NCI-H2196 treated with DMSO at 0.1 percent for 48 hours (cell line): ENCODE results near the gene HECTD1.
"Not testable (repeated sequence)": the region's sequence is repeated elsewhere in the genome, so short reads cannot be mapped to it uniquely, and the experiment has no call there.

ENCODE experiments used
- DNase-seq: peaks from one replicate; lab custom pipeline; 2025; ENCODE audit not compliant: unreplicated experiment; lab: John Stamatoyannopoulos, UW

Gene HECTD1

DNA sequence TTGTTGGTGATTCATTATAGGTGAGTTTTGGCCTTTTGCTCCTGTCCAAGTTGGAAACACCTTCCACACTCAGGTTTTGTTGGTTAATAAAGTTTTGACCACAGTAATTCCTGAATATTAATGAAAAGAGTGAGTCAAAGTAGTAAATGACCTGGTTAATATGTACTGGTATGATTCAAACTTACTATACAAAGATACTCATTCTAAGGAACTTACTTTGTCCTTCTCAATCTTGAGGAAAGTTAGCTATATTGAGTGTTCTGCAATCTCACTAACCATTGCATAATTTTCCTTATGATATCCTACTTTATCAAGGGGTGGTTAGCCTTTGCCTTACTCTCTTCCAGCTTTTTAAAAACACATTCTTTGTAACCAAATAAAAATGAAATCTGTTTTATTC is 20.9 kb upstream of the HECTD1 start:
- DNase-seq, result no peak

DNA sequence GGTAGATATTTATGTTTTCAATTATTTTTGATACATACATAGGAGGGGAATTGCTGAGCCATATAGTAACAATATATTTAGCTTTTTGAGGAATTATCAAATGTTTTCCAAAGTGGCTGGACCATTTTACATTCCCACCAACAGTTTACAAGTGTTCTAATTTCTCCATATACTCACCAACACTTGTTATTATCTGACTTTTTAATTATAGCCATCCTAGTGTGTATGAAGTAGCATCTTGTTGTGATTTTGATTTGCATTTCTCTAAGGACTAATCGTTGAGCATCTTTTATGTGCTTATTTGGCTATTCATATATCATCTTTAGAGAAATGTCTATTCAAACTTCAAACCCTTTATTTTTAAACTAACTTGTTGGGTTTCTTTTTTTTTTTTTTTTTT is 17.2 kb upstream of the HECTD1 start:
- DNase-seq, result no peak

DNA sequence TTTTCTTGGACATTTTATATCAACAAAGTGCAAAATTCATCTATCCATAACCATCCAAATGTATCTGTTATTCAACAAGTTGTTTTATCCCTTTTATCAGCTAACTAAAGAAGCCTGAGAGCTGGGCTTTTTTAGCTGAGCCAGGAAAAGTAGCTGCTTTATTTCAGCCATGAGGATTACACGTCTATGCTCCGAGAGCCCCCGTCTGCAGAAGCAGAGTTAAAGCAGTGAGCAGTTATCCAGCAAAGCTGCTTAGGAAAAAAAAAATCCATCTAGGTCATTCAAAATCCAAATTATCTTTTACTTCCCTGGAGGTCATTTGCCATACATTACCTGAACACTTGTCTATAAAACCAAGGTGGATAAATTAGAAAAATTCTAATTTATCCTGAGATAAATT is 15.7 kb upstream of the HECTD1 start:
- DNase-seq, result no peak

DNA sequence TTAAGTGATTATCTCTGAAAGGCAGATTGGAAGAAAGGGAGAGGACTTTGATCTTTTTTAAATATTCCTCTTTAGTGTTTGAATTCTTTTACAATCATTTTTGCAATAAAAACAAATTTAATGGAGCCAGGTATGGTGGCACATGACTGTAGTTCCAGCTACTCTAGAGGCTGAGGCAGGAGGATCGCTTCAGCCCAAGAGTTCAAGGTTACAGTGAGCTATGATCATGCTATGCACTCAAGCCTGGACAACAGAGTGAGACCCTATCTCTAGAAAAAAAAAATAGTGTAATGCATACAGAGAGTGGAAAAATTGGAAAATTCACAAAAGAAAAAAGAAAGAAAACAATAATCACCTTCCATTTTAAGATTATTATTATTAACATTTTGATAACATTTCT is 15.2 kb upstream of the HECTD1 start:
- DNase-seq, result no peak

DNA sequence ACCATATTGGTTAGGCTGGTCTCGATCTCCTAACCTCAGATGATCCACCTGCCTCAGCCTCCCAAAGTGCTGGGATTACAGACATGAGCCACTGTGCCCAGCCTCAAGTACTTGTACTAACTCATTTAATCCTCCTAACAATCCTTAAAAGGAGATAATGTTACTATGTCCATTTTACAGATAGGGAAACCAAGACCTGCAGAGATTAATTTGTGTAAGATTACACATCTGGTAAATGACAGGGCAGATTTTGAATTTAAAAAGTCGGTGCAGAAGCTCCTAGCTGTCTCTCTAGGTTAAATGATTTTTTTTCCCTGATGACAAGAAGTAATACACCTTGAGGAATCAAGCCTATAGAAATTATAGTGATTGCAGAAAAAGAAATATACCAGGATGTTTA is 13.7 kb upstream of the HECTD1 start:
- no peak for DNase-seq

DNA sequence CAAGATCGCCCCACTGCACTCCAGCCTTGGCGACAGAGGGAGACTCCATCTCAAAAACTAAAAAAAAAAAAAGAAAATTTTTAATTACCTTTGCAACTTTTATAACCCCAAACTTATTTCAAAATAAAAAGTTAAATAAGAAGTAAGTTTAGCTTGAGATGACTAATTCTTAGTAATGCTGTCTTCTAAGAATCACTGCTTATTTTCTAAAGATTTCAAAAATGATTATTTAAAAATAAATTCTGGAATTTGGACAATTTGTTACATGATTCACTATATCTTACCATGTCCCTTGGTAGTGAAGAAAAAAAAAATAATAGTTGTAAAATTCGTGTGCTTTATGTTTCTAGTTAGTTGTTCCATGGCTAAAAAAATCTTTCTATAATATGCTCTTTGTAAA is 11.6 kb upstream of the HECTD1 start:
- DNase-seq, result no peak

DNA sequence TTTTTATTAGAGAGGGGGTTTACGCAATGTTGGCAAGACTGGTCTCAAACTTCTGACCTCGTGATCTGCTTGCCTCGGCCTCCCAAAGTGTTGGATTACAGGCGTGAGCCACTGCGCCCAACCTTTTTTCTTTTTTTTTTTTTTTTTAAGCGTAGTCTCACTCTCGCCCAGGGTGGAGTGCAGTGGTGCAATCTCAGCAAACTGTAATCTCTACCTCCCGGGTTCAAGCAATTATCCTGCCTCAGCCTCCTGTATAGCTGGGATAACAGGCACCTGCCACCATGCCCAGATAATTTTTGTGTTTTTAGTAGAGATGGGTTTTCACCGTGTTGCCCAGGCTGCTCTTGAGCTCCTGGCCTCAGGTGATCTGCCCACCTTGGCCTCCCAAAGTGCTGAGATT is 8.8 kb upstream of the HECTD1 start:
- no peak for DNase-seq

DNA sequence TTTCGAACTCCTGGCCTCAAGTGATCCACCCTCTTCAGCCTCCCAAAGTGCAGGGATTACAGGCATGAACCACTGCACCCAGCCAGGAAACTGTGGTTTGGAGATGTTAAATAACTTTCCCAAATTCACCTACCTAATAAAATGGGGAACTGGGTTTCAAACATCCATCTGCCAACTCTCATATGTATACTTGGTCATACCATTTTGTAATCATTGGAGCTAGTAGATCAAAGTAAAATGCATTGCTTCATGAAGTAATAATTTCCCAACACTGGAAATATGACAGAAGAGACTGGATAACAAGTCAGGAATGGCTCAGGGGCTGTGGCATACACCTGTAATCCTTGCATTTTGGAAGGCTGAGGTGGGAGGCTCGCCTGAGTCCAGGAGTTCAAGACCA is 5.3 kb upstream of the HECTD1 start:
- DNase-seq, result no peak

DNA sequence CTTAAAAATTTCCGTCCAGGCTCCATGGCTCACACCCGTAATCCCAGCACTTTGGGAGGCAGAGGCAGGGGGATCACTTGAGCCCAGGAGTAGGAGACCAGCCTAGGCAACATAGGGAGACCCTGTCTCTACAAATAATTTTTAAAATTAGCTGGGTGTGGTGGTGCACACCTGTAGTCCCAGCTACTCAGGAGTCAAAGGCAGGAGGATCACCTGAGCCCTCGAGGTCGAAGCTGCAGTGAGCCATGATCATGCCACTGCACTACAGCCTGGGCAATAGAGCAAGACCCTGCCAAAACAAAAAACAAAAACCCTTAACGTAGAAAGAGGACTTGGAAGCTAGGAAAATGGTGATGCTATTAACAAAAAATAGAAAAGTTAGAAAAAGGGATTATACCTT is 2.0 kb upstream of the HECTD1 start:
- no peak for DNase-seq

DNA sequence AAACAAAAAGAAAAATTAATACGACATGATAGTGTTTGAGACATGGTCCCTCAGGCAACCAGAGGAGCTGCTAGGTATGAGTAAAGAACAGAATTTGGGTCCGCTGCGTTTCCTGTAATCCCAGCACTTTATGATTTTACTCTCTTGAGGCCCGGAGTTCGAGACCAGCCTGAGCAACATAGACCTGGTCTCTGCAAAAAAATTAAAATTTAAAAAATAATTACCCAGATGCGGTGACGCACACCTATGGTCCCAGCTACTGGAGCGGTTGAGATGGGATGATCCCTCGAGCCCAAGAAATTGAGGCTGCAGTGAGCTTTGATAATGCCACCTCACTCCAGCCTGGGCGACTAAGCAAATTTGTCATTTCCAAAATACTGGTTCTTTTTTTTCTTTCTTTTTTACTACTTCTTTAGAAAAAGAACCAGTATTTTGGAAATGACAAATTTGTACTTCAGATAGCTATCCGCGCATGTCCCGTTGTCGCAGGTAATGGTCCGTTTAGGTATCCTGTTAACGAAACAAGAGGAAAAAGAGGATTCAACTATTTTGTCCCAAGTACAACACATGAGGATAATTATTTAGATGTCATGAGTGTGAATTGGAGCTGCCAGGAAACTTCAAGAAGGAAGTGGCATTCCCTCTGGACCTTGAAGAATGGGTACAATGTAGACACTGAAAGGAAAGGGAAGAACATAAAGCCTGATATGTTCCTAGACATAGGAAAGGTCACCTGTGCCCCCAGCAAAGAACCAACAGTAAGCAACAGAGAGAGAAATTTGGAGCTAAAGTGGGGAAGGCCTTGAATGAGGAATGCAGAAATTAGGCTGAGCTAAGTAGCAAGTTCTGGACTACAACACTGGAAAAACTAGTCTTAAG is 1.2 kb upstream of the HECTD1 start:
- no peak for DNase-seq

DNA sequence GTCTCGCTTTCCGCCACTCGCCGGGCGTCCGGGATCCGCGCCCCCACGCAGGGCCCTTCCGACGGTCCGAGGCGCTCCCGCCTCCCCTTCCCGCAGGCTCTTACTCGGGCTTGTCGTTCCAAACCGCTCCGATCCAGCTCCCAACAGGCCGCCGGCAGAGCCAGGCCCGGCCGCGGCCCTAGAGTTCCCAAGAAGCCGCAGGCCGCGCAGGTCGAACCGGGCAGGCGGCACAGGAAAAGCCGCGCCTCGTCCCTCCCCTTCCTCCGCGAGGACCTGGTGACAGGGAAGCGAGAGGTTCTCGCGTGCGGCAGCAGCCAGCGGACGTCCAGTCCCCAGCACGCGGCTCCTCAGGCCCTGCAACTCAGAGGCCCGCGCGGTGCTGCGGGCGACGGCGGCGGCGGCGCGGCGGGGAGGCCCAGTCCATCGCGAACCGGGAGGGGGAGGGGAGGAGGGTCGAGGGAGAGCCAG is 272 bp downstream of the HECTD1 start:
- no peak for DNase-seq

DNA sequence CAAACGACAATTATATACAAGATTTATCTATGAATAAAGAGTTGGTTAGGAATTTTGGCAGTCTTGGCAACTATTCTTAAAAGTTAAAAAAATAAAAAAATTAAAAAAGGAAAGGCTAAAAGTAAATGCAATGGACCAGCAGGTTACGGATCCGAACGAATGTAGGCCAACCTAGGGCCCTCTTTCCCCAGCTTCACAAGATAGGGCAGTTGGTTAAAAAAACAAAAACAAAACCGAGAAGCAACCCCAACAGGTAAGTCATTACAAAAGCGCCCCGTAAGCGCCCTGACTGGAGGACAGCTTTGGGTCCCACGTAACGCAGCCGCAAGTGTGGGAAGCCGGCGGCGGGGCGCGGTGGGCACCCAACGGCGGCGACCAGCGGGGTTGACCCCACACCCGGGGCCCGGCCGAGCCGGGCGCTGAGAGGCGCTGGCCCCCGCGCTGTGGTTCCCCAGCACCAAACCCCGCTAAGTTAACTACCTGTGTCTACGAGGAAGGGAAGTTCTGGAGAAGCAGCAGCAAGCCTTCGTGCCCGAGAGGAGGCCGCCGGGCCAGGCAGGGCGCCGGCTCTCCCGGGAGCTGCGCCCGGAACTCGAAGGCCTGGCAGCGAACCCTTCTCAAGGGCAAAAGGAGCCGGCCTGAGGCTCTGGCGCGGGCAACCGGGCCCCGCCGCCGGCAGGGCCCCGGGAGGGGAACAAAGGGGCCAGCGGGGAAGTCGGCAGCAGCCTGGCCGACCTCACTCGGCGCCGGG is 882 bp downstream of the HECTD1 start:
- no peak for DNase-seq

DNA sequence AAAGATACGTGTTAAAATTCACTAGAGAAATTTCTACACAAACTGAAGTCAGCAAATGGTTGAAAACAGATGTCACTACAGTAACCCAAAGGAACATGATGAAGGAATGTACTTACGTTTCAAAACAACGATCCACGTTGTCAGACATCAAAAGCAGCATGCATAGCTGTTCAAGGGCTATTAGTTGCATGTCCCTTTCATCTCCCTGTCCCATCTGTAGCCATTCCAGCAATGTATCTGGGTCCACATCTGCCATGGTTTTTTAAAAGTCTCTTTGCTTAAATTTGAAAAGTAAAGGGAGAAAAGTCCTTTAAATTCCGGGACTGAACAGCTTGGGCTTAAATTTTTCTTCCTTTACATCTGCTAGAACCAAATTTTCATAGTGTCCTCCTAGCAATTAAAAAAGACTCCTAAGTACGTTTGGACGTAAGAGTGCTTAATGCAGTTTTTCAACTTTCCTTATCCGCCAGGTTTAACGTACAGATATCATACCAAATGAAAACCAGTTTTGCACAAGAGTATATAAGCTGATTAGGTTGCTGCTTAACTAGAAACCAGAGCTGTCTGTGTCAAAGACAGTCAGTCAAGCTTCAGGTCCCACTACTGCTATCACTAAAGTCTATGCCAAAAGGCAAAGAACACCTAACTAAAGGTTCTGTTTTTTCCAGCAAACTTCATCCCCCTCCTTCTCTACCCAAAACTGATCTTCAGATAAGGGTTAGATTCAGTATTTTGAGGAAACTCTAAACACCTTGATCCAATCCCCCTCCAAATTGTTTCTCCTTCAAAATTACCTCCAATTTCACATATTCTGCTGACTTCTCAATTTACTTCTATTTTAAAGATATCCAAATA is 1.7 kb downstream of the HECTD1 start:
- DNase-seq, result no peak

DNA sequence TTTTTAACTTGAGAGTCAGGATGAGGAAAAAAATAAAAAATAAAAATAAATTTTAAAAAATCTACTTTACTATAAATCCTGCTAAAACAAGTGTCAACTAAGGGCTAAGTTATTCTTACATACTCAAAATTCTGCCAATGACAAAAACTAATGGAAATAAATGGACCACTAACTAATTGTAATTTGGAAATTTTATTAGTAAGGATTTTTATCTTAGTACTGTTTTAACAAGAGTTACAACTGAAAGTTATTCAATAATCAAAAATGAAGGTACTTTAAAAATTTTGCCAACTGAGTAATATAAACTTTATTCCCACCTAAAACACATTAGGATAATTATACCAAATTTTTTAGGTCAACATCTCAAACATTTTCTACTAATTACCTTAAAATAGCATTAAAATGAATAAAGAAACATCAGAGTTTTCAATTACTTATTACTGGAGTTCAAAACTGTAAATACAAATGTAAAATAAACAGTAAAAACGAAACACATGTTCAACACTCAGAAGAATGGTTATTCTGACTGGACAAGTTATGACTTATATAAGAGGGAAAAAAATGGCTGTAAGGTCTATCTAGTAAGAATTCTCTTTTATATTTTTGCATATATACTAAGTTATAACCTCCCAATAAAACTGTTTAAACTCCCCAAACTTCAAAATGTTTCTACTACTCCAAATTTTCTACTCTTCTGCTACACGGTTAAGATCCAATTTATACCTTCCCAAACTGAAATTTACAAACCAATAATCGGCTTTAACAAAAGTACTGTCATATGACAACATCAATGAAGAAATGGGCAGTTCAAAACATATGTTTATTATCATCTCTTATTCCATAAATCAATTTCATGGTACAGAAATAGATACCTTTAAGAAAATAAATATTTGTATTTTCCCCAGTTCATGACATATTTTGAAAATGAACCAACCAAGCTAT is 2.7 kb downstream of the HECTD1 start:
- DNase-seq, result no peak

DNA sequence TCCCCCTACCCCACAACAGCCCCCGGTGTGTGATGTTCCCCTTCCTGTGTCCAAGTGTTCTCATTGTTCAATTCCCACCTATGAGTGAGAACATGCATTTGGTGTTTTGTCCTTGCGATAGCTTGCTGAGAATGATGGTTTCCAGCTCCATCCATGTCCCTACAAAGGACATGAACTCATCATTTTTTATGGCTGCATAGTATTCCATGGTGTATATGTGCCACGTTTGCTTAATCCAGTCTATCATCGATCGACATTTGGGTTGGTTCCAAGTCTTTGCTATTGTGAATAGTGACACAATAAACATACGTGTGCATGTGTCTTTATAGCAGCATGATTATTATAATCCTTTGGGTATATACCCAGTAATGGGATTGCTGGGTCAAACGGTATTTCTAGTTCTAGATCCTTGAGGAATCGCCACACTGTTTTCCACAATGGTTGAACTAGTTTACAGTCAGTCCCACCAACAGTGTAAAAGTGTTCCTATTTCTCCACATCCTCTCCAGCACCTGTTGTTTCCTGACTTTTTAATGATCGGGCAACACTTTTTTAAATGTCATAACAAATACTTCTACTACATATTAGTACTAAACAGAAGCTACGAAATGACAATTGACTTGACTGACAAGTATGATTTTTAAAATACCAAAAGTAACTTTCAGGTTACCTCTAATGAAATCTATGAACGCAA is 3.5 kb downstream of the HECTD1 start:
- not testable (repeated sequence) for DNase-seq

DNA sequence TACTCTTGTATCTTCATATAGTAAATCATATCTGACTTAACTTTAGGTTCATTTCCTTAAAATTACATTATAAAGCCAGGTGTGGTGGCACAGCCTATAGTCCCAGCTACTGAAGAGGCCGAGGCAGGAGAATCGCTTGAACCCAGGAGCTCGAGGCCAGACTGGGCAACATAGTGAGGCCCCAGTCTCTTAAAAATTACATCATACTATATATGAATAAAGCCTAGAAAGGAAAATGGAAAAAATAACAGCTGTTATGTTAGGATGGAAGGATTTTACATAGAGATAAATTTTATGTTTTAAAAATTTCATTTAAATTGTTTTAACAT is 4.2 kb downstream of the HECTD1 start:
- DNase-seq, result no peak

DNA sequence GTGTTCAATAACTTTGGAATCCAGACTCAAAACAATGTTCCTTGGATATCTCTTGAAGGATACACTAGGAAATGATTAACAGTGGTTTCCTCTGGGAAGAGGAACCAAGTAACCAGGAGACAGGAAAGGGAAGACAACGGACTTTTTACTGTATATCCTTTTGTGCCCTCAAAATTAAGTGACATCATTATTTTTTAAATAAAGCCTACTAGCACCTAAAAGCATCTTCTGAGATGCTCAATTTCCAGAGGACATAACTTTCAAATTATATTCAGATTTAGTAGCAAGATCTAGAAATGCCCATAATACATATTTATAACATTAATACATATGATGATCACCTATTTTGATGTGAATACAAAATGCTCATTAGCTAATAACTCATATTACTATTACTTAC is 6.5 kb downstream of the HECTD1 start:
- no peak for DNase-seq

DNA sequence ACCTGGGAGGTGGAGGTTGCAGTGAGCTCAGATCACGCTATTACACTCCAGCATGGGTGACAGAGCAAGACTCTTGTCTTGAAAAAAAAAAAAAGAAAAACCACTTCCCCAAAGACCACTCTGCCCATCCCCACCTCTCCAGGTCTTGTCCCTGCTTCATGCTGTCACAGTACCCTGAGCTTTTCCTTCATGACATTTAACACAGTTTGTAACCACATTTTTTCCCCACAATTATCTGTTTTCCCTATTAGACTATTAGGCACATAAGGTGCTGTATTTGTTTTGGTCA is 6.9 kb downstream of the HECTD1 start:
- no peak for DNase-seq

DNA sequence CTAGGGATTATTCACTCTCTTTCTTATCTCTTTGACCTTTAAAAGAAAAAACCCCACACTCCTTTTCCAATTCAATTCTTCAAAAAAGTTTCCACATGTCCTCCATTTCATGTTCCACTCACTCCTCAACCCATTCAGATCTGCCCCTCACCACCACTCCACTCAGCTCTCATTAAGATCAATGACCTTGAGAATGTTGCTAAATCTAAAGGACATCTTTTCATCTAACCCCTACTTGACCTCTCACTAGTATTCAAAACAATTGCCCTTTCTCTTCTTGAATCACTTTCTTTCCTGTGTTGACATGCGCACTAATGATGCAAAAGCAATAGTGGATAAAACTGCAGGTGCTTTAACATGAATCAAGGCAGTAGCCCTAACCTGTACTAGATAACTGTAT is 9.9 kb downstream of the HECTD1 start:
- DNase-seq, result no peak

DNA sequence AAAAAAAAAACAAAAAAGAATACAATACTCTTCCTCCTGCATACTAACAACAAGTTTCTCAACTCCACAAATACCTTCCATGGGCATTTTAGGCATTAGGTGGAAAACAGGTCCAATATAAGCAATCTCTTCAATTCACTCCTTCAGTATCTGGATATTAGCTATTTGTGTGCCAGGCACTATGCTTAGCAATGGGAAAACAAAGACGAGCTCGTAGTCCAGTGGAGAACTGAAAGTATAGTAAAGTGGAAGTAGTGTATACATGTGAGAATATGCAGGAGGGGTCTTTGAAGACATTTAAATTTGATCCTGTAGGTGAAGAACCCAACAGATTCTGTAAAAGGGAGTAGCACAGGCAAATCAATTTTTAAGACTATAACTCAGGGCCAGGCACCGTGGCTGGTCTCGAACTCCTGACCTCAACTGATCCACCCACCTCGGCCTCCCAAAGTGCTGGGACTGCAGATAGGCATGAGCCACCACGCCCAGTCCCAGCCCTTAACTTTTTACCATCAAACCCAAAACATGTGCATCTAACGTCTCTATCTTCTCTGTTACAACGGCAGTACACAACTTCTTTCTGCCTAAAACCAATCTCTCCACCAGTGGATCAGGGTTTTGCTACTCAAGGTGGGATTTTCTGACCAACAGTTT is 10.6 kb downstream of the HECTD1 start:
- no peak for DNase-seq
